Hepatocyte (in vitro differentiated cells): ENCODE measurements around the gene CAPN12. TPM values are rescaled to one million over a fixed set of nuclear protein-coding genes. Genes with fewer than 3 reads are reported as not detected.

Experiments
- DNase-seq: peaks from one replicate; pipeline ENCODE4 v3.0.0-alpha.2; 2016; ENCODE audit warnings: low spot score
- H2AFZ ChIP-seq: fragments of 200-600 bp; sonication (generic); 2 replicates; pipeline ENCODE4 v1.6.0; 2016; ENCODE audit warnings: antibody characterized with exemption, mild to moderate bottlenecking
- H3K27ac ChIP-seq: fragments of 200-600 bp; sonication (generic); 2 replicates; pipeline ENCODE4 v1.5.1; 2016; ENCODE audit warnings: mild to moderate bottlenecking
- H3K27me3 ChIP-seq: fragments of 200-600 bp; sonication (generic); 2 replicates; pipeline ENCODE4 v1.6.1; 2016
- H3K36me3 ChIP-seq: fragments of 200-600 bp; sonication (generic); replicated peaks from 2 replicates; pipeline ENCODE4 v1.5.1; 2016; ENCODE audit warnings: low read depth; ENCODE audit not compliant: insufficient read depth
- H3K4me1 ChIP-seq: fragments of 200-600 bp; sonication (generic); 2 replicates; pipeline ENCODE4 v1.5.1; 2016; ENCODE audit warnings: mild to moderate bottlenecking, moderate library complexity; ENCODE audit not compliant: insufficient read depth
- H3K4me2 ChIP-seq: fragments of 200-600 bp; sonication (generic); 2 replicates; pipeline ENCODE4 v1.6.0; 2016
- H3K4me3 ChIP-seq: fragments of 200-600 bp; sonication (generic); 2 replicates; pipeline ENCODE4 v1.5.1; 2016; ENCODE audit warnings: mild to moderate bottlenecking
- H3K79me2 ChIP-seq: fragments of 200-600 bp; sonication (generic); 2 replicates; pipeline ENCODE4 v1.6.0; 2017; ENCODE audit warnings: mild to moderate bottlenecking
- H3K9me2 ChIP-seq: fragments of 200-600 bp; sonication (generic); replicated peaks from 2 replicates; pipeline ENCODE4 v1.6.0; 2017; ENCODE audit warnings: mild to moderate bottlenecking; ENCODE audit not compliant: insufficient read depth
- H3K9me3 ChIP-seq: fragments of 200-600 bp; sonication (generic); 2 replicates; pipeline ENCODE4 v1.5.1; 2016; ENCODE audit warnings: low read depth, mild to moderate bottlenecking
- H4K20me1 ChIP-seq: fragments of 200-600 bp; sonication (generic); 2 replicates; pipeline ENCODE4 v1.6.0; 2016; ENCODE audit warnings: mild to moderate bottlenecking; ENCODE audit not compliant: insufficient read depth, poor library complexity, severe bottlenecking
- EZH2 ChIP-seq: fragments of 200-600 bp; sonication (generic); IDR thresholded peaks from 2 replicates; pipeline ENCODE4 v1.6.1; 2016; ENCODE audit warnings: antibody characterized with exemption, mild to moderate bottlenecking, borderline replicate concordance
- EZH2phosphoT487 ChIP-seq: fragments of 200-600 bp; sonication (generic); IDR thresholded peaks from one replicate; pipeline ENCODE4 v1.6.1; 2018; ENCODE audit warnings: antibody characterized with exemption, mild to moderate bottlenecking, low read depth, moderate library complexity; ENCODE audit not compliant: unreplicated experiment, severe bottlenecking
- WGBS: methylation state at CpG from one replicate; pipeline ENCODE4 v1.1.6; 2016; ENCODE audit warnings: low lambda C conversion rate; ENCODE audit errors: missing lambda C conversion rate; 5-methylcytosine and 5-hydroxymethylcytosine counted together
- polyA plus RNA-seq: library from polyadenylated mRNA; unstranded; fragments of >200 nt; fragmentation: Nextera tagmentation; extraction: Ambion mirVana; gene quantifications from 2 replicates; pipeline ENCODE4 v1.2.1, GENCODE V29; 2016
- total RNA-seq: library from RNA; depleted of rRNA; stranded (reverse); fragments of >200 nt; gene quantifications from 2 replicates; pipeline ENCODE4 v1.2.3, GENCODE V29; 2014
- TF ChIP-seq, protein P1 (sequence below): fragments of 200-600 bp; sonication (generic); IDR thresholded peaks from 2 replicates; pipeline ENCODE4 v1.5.1; 2016; ENCODE audit warnings: antibody characterized with exemption, mild to moderate bottlenecking; ENCODE audit not compliant: poor library complexity

CAPN12 gene
- total and polyA plus RNA-seq, 2 experiments from 2014 or later, result 24.3 to 26.6 TPM

DNA sequence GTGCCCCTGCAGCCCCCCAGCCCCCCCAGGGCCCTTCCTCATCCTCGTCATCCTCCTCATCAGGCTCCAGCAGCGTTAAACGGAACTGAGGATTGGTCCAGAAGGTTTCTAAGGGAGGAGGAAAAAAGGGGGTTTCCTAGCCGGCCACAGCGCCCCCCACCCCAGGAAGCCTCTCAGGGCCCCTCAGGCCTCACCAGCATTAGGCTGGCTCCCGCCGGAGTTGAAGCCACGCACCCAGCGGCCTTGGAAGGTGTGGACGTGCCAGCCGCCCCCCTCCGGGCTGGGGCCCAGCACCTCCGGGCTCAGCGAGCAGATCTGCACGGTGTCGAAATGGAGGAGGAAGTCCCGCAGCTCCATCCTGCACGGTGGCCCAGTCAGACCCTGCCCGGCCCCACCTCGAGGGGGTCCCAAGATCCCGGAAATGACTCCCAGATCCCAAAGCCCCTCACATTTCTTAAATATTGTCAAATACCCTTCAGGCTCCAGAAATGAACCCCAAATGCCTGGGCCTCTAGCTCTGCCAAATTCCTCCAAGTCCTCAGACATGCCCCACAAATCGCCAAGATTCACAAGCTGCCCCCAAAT is 6.9 kb downstream of the CAPN12 start:
- no peak overlapping the region for H3K27ac ChIP-seq
- H3K9me2 ChIP-seq, result no peaks in the 10 kb centered on the region
- TF ChIP-seq EZH2phosphoT487 (no peak), EZH2 (no peak)
- TF ChIP-seq, protein P1, sequence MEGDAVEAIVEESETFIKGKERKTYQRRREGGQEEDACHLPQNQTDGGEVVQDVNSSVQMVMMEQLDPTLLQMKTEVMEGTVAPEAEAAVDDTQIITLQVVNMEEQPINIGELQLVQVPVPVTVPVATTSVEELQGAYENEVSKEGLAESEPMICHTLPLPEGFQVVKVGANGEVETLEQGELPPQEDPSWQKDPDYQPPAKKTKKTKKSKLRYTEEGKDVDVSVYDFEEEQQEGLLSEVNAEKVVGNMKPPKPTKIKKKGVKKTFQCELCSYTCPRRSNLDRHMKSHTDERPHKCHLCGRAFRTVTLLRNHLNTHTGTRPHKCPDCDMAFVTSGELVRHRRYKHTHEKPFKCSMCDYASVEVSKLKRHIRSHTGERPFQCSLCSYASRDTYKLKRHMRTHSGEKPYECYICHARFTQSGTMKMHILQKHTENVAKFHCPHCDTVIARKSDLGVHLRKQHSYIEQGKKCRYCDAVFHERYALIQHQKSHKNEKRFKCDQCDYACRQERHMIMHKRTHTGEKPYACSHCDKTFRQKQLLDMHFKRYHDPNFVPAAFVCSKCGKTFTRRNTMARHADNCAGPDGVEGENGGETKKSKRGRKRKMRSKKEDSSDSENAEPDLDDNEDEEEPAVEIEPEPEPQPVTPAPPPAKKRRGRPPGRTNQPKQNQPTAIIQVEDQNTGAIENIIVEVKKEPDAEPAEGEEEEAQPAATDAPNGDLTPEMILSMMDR, result no peak
- no peaks in the 10 kb centered on the region for H3K79me2 ChIP-seq
- no peak overlapping the region for H2AFZ ChIP-seq
- no peaks in the 10 kb centered on the region for H4K20me1 ChIP-seq
- H3K4me1 ChIP-seq, result peaks cover 5% of the 10 kb centered on the region
- no peaks in the 10 kb centered on the region for H3K9me3 ChIP-seq
- WGBS, result 74% methylated on average over 18 of the region's 22 CpGs
- H3K4me3 ChIP-seq, result no peak overlapping the region
- peak overlapping the region; percentile 49 for H3K4me2 ChIP-seq
- DNase-seq, result peak; percentile 13
- H3K36me3 ChIP-seq, result no peaks in the 10 kb centered on the region
- H3K27me3 ChIP-seq, result no peaks in the 10 kb centered on the region

DNA sequence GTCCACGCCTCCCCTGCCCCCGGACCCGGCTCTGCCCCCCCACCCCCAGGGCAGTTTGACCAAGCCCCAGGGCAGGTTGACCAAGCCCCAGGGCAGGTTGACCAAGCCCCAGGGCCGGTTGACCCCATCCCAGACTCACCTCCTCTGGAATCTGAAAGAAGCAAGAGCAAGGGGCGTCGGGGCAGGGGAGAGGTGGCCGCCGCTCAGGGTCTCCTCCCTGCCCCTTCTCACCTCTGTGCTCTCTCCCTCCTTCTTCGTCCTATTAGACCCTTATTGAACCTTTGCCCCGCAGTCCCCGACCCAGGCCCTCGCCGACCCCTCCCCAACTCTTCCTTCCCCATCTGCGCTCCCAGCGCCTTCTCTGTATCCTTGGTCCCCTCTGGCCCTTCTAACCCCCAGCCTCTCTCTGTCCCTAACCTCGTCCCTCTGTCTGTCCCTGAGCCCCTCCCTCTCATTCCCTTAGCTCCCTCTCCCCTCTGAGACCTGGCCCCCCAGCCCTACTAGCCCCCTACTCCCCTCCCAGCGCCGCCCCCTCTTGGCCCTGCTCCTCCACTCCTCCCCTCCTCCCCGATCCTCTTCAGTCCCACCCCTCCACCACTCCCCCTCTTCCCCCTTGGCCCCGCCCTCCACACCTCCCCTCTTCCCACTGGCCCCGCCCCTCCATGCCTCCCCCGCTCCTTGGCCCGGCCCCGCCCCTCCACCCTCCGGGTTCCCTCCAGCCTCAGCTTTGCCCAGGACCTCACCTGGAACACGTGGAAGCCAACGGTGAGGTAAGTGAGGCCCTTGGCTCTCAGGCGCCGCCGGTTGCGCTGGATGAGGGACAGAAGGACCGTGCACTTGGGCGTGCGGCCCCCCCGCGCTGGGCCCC is 7.6 kb downstream of the CAPN12 start:
- Histone ChIP-seq H3K79me2 (no peaks in the 10 kb centered on the region), H3K9me3 (no peaks in the 10 kb centered on the region), H3K4me3 (peak overlapping the region; percentile 29), H3K9me2 (no peaks in the 10 kb centered on the region), H3K27me3 (no peaks in the 10 kb centered on the region), H3K4me1 (peaks cover 5% of the 10 kb centered on the region), H2AFZ (peak overlapping the region; percentile 35), H4K20me1 (no peaks in the 10 kb centered on the region), H3K36me3 (no peaks in the 10 kb centered on the region), H3K27ac (peak overlapping the region; percentile 82), H3K4me2 (peak overlapping the region; percentile 81)
- TF ChIP-seq EZH2phosphoT487 (no peak), EZH2 (no peak)
- TF ChIP-seq, protein P1, result no peak
- 3% methylated on average over 7 of the region's 36 CpGs for WGBS
- peak; percentile 93 for DNase-seq

DNA sequence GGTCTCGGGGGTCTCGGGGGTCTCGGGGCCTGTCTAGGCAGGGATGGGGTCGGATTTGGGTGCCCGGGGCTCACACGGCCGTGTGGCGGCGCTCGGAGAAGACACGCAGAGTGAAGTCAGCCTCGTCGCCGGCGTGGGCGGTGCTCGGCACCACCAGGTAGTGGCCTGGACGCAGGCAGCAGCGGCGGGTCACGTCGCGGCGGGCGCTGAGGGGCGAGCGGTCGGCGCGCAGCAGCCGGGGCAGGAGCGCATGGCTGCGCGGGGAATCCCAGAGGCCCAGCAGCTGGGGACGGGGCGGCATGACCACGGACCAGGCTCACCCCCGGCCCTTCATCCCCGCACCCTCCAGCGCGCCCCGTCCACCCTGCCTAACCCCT is 8.2 kb downstream of the CAPN12 start:
- H3K9me2 ChIP-seq, result no peaks in the 10 kb centered on the region
- H3K27ac ChIP-seq, result peak overlapping the region; percentile 82
- H3K27me3 ChIP-seq, result no peaks in the 10 kb centered on the region
- peak overlapping the region; percentile 81 for H3K4me2 ChIP-seq
- no CpG with 5 or more reads among the region's 42 CpGs for WGBS
- H2AFZ ChIP-seq, result peak overlapping the region; percentile 35
- no peak for TF ChIP-seq EZH2phosphoT487
- no peak for TF ChIP-seq EZH2
- TF ChIP-seq, protein P1, result peak; percentile 3
- no peaks in the 10 kb centered on the region for H3K9me3 ChIP-seq
- peak; percentile 89 for DNase-seq
- peaks cover 5% of the 10 kb centered on the region for H3K4me1 ChIP-seq
- H4K20me1 ChIP-seq, result no peaks in the 10 kb centered on the region
- H3K36me3 ChIP-seq, result no peaks in the 10 kb centered on the region
- peak overlapping the region; percentile 29 for H3K4me3 ChIP-seq
- no peaks in the 10 kb centered on the region for H3K79me2 ChIP-seq
